GM21619 (cell line): Measurements from ENCODE around the gene GPRC5C.
"Not testable (repeated sequence)": the region's sequence is repeated elsewhere in the genome, so short reads cannot be mapped to it uniquely, and the experiment has no call there.

Source experiments
- ATAC-seq: cut with Tn5 transposase; IDR thresholded peaks from one replicate; pipeline ENCODE4 v1.9.1; 2021; ENCODE audit not compliant: unreplicated experiment

GPRC5C gene

GRCh38 chr17:74405311-74405710, 26.6 kb upstream of the GPRC5C start:
- not testable (repeated sequence) for ATAC-seq

DNA sequence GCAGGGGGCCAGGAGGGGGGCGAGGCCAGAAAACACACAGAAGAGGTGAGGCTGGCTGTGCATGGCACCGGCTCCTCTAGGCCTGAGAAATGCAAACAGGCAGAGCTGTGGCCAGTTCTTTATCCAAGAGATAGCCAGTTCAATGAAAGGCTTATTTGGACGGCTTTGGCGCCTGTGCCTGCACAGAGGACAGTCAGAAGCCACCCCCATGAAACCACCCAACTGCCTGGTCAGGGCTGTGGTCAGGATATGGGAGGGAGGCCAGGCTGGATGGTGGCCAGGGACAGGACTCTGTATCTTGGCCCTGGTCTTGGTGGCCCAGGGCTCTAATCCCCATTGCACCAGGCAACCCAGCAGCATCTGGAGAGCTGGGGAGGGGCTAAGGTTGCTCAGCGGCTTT, 24.5 kb upstream of the GPRC5C start:
- ATAC-seq: no peak

DNA sequence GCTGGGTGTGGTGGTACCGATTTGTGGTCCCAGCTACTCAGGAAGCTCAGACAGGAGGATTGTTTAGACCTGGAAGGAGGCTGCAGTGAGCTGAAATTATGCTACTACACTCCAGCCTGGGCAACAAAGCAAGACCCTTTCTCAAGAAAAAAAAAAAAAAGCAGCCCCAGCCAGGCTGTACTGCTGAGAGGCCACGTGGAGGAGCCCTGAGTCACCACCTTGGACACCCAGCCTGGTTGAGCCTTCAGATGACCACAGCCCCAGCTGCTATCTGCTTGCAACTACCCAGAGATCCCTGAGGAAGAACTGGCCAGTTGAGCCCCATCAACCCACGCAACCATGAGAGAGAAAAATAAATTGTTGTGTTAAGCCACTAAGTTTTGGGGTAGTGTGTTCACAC, 23.6 kb upstream of the GPRC5C start:
- ATAC-seq: no peak

DNA sequence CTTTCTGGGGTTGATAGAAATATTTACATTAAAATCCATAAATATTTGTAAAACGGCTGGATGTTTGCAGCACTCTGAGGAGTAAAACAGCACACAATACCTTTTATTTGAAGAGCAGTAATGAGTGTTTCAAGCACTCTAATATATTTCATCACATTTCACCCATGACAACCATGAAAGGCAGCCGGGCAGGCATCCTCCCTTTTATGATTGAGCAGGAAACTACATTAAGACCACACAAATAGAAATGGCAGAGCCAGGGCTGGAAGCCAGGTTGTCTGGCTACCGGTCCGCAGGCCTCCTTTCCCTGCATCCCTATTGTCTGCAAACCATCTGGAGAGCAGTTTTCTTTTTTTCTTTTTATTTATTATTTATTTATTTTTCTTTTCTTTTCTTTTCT, 23.1 kb upstream of the GPRC5C start:
- ATAC-seq: no peak

DNA sequence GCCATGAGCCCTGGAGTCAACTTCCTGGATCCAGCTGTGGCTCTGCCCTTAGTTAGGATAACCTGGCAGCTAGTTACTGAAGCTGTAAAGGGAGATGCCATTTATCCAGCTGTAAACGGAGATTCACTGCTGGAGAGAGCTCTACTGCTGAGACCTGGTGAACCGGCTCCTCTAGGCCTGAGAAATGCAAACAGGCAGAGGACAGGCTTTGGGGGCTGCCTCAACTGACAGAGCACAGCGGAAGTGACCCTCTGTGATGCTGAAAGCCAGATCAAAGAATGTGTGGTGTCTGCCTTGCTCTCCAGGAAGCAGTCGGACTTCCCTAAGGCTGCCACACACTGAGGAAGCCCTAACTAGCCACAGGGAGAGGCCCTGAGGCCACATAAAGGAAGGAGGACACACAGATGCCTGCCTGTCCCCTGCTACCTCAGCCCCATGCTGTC, 21.9 kb upstream of the GPRC5C start:
- no peak for ATAC-seq

DNA sequence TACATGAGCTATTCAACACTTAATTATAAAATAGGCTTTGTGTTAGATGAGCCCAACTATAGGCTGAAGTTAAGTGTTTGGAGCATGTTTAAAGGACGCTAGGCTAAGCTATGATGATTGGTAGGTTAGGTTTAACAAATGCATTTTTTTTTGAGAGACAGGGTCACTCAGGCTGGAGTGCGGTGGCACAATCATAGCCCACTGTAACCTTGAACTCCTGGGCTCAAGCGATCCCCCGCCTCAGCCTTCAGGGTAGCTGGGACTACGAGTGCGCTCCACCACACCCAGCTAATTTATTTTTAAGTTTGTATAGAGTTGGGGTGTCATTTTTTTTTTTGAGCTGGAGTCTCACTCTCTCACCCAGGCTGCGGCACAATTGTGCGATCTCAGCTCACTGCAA, 19.3 kb upstream of the GPRC5C start:
- ATAC-seq: no peak

- no peak for ATAC-seq
Measured at GRCh38 chr17:74413491-74413890, 18.4 kb upstream of the GPRC5C start.

- no peak for ATAC-seq
Measured at GRCh38 chr17:74414510-74414909, 17.4 kb upstream of the GPRC5C start.

DNA sequence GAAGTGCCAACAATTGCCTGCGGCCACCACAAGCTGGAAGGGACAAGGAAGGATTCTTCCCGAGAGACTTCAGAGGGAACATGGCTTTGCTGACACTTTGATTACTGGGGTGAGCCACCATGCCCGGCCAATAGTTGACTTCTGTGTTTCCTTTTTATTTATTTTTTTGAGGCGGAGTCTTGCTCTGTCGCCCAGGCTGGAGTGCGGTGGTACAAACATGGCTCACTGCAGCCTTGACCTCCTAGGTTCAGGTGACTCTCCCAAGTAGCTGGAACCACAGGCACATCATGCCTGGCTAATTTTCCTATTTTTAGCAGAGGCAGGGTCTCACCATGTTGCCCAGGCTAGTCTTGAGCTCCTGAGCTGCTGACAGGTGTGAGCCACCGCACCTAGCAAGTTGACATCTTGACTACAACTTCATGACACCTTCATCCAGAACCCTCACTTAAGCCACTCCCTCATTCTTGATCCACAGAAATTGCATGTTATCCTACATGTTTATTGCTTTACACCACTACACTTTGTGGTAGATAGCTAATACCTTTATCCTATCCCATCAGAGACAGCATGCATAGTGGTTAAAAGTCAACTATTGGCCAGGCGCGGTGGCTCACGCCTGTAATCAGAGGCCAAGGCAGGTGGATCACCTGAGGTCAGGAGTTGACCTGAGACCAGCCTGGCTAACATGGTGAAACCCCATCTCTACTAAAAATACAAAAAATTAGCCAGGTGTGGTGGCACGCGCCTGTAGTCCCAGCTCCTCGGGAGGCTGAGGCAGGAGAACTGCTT, 16.1 kb upstream of the GPRC5C start:
- no peak for ATAC-seq

- peak; percentile 68 for ATAC-seq
Measured at GRCh38 chr17:74417178-74418045, 14.5 kb upstream of the GPRC5C start.

DNA sequence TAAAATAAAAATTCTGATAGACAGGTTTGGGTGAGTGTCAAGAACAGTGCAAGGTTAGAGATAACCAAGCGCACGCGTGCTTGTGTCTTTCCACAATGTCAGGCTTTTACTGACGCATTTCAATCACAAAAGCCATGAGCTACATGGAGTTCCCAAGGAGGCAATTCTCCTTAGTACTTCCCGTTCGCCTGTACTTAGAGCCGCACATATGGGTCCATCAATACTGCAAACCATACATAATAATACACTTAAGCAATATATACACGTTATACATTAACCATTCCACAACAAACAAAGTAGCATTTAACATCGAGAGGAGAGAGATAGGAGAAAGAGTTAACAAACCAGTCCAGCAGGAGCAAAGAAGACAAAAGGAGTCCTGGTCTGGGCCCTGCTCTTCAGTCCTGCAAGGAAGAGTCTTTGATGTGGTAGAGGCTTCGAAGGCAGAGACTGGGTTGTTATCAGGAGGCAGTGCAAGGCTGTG, 11.9 kb upstream of the GPRC5C start:
- no peak for ATAC-seq

- ATAC-seq: no peak
Measured at GRCh38 chr17:74424117-74424516, 7.8 kb upstream of the GPRC5C start.

DNA sequence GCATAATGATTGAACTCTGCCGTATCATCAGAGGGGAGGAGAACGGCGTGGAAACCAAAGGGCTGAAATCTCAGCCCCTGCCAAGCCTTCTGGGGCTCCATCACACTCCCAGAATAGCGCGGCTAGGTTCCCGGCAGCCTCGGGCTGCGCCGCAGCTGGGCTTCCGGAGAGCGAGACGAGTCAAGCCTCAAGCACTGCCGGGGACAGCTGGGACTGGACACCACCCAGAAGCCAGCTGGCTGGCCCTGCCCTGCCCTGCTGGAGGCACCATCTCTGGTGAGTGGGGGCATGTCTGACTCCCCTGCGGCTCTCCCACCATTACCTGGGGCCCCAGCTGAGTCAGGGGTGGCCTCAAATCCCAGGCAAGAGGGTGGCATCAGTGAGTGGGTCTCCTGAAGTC, 7.2 kb upstream of the GPRC5C start:
- ATAC-seq: no peak

GRCh38 chr17:74426551-74427047, 5.3 kb upstream of the GPRC5C start:
- no peak for ATAC-seq

- ATAC-seq: no peak
Measured at GRCh38 chr17:74427048-74427762, 4.7 kb upstream of the GPRC5C start.

GRCh38 chr17:74427763-74428153, 4.1 kb upstream of the GPRC5C start:
- ATAC-seq: no peak

- no peak for ATAC-seq
Measured at GRCh38 chr17:74429604-74430384, 2.1 kb upstream of the GPRC5C start.

- no peak for ATAC-seq
Measured at GRCh38 chr17:74430385-74430705, 1.5 kb upstream of the GPRC5C start.

DNA sequence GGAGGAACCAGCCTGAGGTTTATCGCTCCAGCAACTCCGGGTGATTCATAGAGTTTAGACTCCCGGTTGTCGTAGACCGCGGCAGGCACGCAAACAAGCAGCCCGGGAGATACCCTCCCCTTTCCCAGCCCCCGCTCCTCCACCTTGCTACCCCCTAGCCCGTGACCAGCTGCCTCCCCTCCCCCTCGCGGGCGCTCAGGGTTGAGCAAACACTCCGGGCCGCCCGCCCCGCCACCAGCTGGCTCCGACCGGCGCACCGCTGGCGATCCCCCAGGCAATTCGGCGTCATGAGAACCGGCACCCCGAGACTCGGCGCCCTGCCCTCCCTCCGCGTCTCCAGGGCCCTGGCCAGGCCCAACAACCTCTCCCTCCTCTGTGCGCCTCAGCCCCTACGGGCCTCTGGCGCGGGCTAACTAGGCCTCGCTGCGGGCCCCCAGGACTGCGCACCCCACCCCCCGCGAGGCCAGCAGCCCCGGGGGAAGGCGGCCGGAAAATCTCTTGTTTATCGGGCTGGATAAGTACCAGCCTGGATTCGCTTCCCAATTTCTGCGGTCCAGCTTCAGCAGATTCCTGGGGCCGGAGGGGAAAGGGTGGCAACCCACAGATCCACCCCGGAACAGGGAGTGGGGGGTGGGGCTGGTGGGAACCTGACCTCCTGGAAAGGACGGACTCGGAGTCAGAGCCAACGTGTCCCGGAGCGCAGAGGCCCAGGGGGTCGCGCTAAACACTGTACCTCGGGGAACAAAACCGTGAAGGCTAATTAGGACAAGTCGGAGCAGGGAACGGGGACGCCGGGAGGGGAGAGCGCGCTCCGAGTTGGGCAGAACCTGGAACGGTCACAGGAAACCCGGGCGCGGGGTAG, 951 bp upstream of the GPRC5C start:
- peak; percentile 50 for ATAC-seq

DNA sequence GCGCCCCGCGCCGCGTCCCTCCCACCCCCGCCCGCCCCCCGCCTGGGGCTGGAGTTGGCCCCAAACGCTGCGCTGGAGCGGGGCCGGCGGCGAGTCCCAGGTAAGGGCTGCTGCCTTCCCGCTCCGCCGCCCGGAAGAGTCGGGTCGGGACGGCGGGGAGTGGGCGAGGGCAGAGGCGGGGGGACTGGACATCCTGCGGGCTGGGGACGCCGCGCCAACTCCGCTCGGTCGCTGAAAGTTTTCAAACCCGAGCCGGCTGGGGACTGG, 469 bp downstream of the GPRC5C start:
- no peak for ATAC-seq
